B cell (primary cell): ENCODE data around the gene PAK1IP1.

Source experiments
- CTCF ChIP-seq: fragments of 200-600 bp; IDR thresholded peaks from one replicate; pipeline ENCODE4 v1.8.0; 2022; ENCODE audit warnings: antibody characterized with exemption, mild to moderate bottlenecking
- EZH2 ChIP-seq: IDR thresholded peaks from 2 replicates; pipeline ENCODE4 v1.6.1; 2012; ENCODE audit warnings: borderline replicate concordance, low read depth, mild to moderate bottlenecking, moderate library complexity, low read length; ENCODE audit not compliant: insufficient read depth, poor library complexity, severe bottlenecking

GRCh38 chr6:10668126-10668917, 26.4 kb upstream of the PAK1IP1 start:
- TF ChIP-seq CTCF, result no peak
- TF ChIP-seq EZH2, result no peak
